GM19452 (cell line): ENCODE results near the gene OST4.
"Not testable (repeated sequence)": the region's sequence is repeated elsewhere in the genome, so short reads cannot be mapped to it uniquely, and the experiment has no call there.

ENCODE experiments used
- ATAC-seq: cut with Tn5 transposase; IDR thresholded peaks from one replicate; pipeline ENCODE4 v1.9.1; 2021; ENCODE audit not compliant: unreplicated experiment

OST4 gene

GRCh38 chr2:27071277-27071989 is at the start of gene OST4:
Gene OST4, minus strand, starts transcription at chr2:27071654.
- ATAC-seq = peak; percentile 80

- ATAC-seq = not testable (repeated sequence)
Observed at GRCh38 chr2:27119330-27119670, 47.8 kb upstream of the OST4 start.

GRCh38 chr2:27118525-27119329 is 47.3 kb upstream of the OST4 start, which contains the start of gene CGREF1:
Gene CGREF1, minus strand, starts transcription at chr2:27119128. Its CDS starts 14,762 bp downstream, at chr2:27104366.
- no peak for ATAC-seq

- no peak for ATAC-seq
Observed at GRCh38 chr2:27117995-27118524, 46.6 kb upstream of the OST4 start.

- no peak for ATAC-seq
Observed at GRCh38 chr2:27115519-27115918, 44.1 kb upstream of the OST4 start.

GRCh38 chr2:27111392-27112078 is 40.1 kb upstream of the OST4 start:
- not testable (repeated sequence) for ATAC-seq

GRCh38 chr2:27110603-27111352 is 39.3 kb upstream of the OST4 start:
- not testable (repeated sequence) for ATAC-seq

GRCh38 chr2:27109083-27109482 is 37.6 kb upstream of the OST4 start:
- ATAC-seq = no peak

- no peak for ATAC-seq
Observed at GRCh38 chr2:27108221-27108620, 36.8 kb upstream of the OST4 start.

GRCh38 chr2:27105981-27106380 is 34.5 kb upstream of the OST4 start:
- ATAC-seq = no peak

GRCh38 chr2:27102329-27102728 is 30.9 kb upstream of the OST4 start:
- ATAC-seq = no peak

GRCh38 chr2:27100036-27100435 is 28.6 kb upstream of the OST4 start:
- ATAC-seq = no peak

GRCh38 chr2:27099334-27099955 is 28.0 kb upstream of the OST4 start:
- ATAC-seq = no peak

- ATAC-seq = no peak
Observed at GRCh38 chr2:27097341-27097740, 25.9 kb upstream of the OST4 start.

GRCh38 chr2:27096748-27097297 is 25.4 kb upstream of the OST4 start:
- ATAC-seq = no peak

- ATAC-seq = no peak
Observed at GRCh38 chr2:27095745-27096651, 24.5 kb upstream of the OST4 start.

- ATAC-seq = no peak
Observed at GRCh38 chr2:27095427-27095744, 23.9 kb upstream of the OST4 start.

- ATAC-seq = no peak
Observed at GRCh38 chr2:27094353-27094984, 23.0 kb upstream of the OST4 start.
